H1 (cell line): ENCODE data around the gene PKP3. TPM values are rescaled to one million over a fixed set of nuclear protein-coding genes. Genes with fewer than 3 reads are reported as not detected.
A peak's percentile ranks its signal among the peaks of the same experiment; 100 is the strongest.
"Not testable (repeated sequence)": the region's sequence is repeated elsewhere in the genome, so short reads cannot be mapped to it uniquely, and the experiment has no call there.

Experiments used
- CTCF ChIA-PET: fragments of 300-600 bp; sonication (Branson Sonifier 250); formaldehyde crosslinking; loops from one replicate; lab custom pipeline; 2021; ENCODE audit not compliant: partially characterized antibody; lab: Charles Lee
- POLR2A ChIA-PET: fragments of 300-600 bp; sonication (Branson Sonifier 250); formaldehyde crosslinking; loops from one replicate; lab custom pipeline; 2021; ENCODE audit warnings: inconsistent platforms; ENCODE audit not compliant: partially characterized antibody; lab: Charles Lee
- DNase-seq, 2 experiments: peaks; one replicate each; pipeline versions ENCODE4 v3.0.0 to v3.0.0-alpha.2; 2010 to 2022; ENCODE audit warnings: low spot score in 2 of 2, low read depth in 1 of 2, mixed read lengths in 1 of 2
- FAIRE-seq: peaks from 2 replicates; lab custom pipeline; 2011; peaks lifted over from hg19 to GRCh38; lab: Jason Lieb, UNC
- H2AFZ ChIP-seq: 2 replicates; pipeline ENCODE4 v1.8.1; 2012; ENCODE audit warnings: low read length, inconsistent platforms
- H2AK5ac ChIP-seq: 2 replicates; pipeline ENCODE4 v1.6.1; 2013; ENCODE audit warnings: low read depth, low read length
- H2BK120ac ChIP-seq: replicated peaks from 2 replicates; pipeline ENCODE3; 2013; ENCODE audit warnings: low read depth, low read length, inconsistent platforms
- H2BK12ac ChIP-seq: 2 replicates; pipeline ENCODE4 v1.6.1; 2013; ENCODE audit warnings: low read depth, low read length
- H2BK15ac ChIP-seq: 2 replicates; pipeline ENCODE4 v1.6.1; 2013; ENCODE audit warnings: low read length
- H2BK20ac ChIP-seq: 2 replicates; pipeline ENCODE4 v1.6.1; 2013; ENCODE audit warnings: low read length
- H2BK5ac ChIP-seq: 2 replicates; pipeline ENCODE4 v1.6.1; 2013; ENCODE audit warnings: low read depth, low read length
- H3K14ac ChIP-seq: 2 replicates; pipeline ENCODE4 v1.6.1; 2013; ENCODE audit warnings: inconsistent platforms; ENCODE audit not compliant: insufficient read length
- H3K18ac ChIP-seq: 2 replicates; pipeline ENCODE4 v1.6.1; 2013; ENCODE audit warnings: low read length; ENCODE audit errors: extremely low read depth
- H3K23ac ChIP-seq: 2 replicates; pipeline ENCODE4 v1.6.1; 2013; ENCODE audit warnings: inconsistent platforms; ENCODE audit not compliant: insufficient read length
- H3K23me2 ChIP-seq: 2 replicates; pipeline ENCODE4 v1.6.1; 2013; ENCODE audit warnings: low read depth, low read length
- H3K27ac ChIP-seq: 2 replicates; pipeline ENCODE4 v1.6.1; 2011; ENCODE audit warnings: low read depth, low read length, inconsistent platforms
- H3K27me3 ChIP-seq, 4 experiments: replicated peaks in 1 of 4; 1 replicate in 1 of 4; 2 replicates in 3 of 4; pipeline versions ENCODE4 v1.6.1 to v1.8.1; 2011 to 2013; ENCODE audit warnings: low read length in 3 of 4, mild to moderate bottlenecking in 3 of 4, inconsistent platforms in 2 of 4, mixed read lengths in 2 of 4, moderate library complexity in 1 of 4; ENCODE audit not compliant: control insufficient read depth in 3 of 4, insufficient read depth in 3 of 4; ENCODE audit errors: extremely low read depth in 1 of 4
- H3K36me3 ChIP-seq, 4 experiments: 2 replicates each; pipeline versions ENCODE4 v1.6.1 to v1.8.1; 2011 to 2013; ENCODE audit warnings: mild to moderate bottlenecking in 4 of 4, low read length in 3 of 4, moderate library complexity in 2 of 4, control low read depth in 1 of 4, inconsistent platforms in 1 of 4; ENCODE audit not compliant: insufficient read depth in 4 of 4, control insufficient read depth in 2 of 4
- H3K4ac ChIP-seq: replicated peaks from 2 replicates; pipeline ENCODE3; 2013; ENCODE audit warnings: low read length, low read depth, mixed read lengths, inconsistent platforms; ENCODE audit not compliant: insufficient read length
- H3K4me1 ChIP-seq, 4 experiments: replicated peaks in 1 of 4; 1 replicate in 1 of 4; 2 replicates in 3 of 4; pipeline versions ENCODE4 v1.6.1 to v1.8.1; 2011 to 2013; ENCODE audit warnings: low read length in 3 of 4, inconsistent platforms in 2 of 4, mixed read lengths in 1 of 4; ENCODE audit not compliant: insufficient read depth in 4 of 4, control insufficient read depth in 3 of 4
- H3K4me2 ChIP-seq, 2 experiments: 2 replicates each; pipeline versions ENCODE4 v1.6.1 to v1.8.1; 2011 to 2013; ENCODE audit warnings: low read depth in 2 of 2, low read length in 2 of 2, control low read depth in 1 of 2, inconsistent platforms in 1 of 2, mild to moderate bottlenecking in 1 of 2; ENCODE audit not compliant: insufficient read depth in 1 of 2
- H3K4me3 ChIP-seq, 4 experiments: fragments of 200-600, 300-600 bp in 1 of 4; sonication (generic), shearing (Covaris generic), sonication (Bioruptor Twin) in 1 of 4; 2 replicates each; pipeline versions ENCODE4 v1.5.1 to v1.8.1; 2011 to 2016; ENCODE audit warnings: low read length in 4 of 4, low read depth in 3 of 4, control low read depth in 2 of 4, inconsistent platforms in 2 of 4, mild to moderate bottlenecking in 2 of 4, mixed read lengths in 1 of 4, moderate library complexity in 1 of 4; ENCODE audit not compliant: insufficient read depth in 2 of 4; ENCODE audit errors: extremely low read depth in 1 of 4
- H3K56ac ChIP-seq: replicated peaks from 2 replicates; pipeline ENCODE3; 2013; ENCODE audit warnings: low read depth, mild to moderate bottlenecking, mixed read lengths, low read length, inconsistent platforms; ENCODE audit not compliant: insufficient read length
- H3K79me1 ChIP-seq: 2 replicates; pipeline ENCODE4 v1.6.1; 2013; ENCODE audit warnings: low read depth, low read length, control low read depth
- H3K79me2 ChIP-seq, 2 experiments: 2 replicates each; pipeline versions ENCODE4 v1.6.1 to v1.8.1; 2012 to 2013; ENCODE audit warnings: low read length in 2 of 2, mild to moderate bottlenecking in 2 of 2, inconsistent platforms in 1 of 2; ENCODE audit not compliant: insufficient read depth in 2 of 2, control insufficient read depth in 1 of 2
- H3K9ac ChIP-seq, 4 experiments: replicated peaks in 1 of 4; 1 replicate in 1 of 4; 2 replicates in 3 of 4; pipeline versions ENCODE4 v1.6.1 to v1.8.1; 2011 to 2013; ENCODE audit warnings: low read depth in 3 of 4, low read length in 3 of 4, control low read depth in 2 of 4, mild to moderate bottlenecking in 2 of 4, moderate library complexity in 2 of 4, inconsistent platforms in 1 of 4; ENCODE audit errors: extremely low read depth in 1 of 4
- H3K9me3 ChIP-seq, 2 experiments: 2 replicates each; pipeline versions ENCODE4 v1.6.1 to v1.8.1; 2012 to 2013; ENCODE audit warnings: mild to moderate bottlenecking in 2 of 2, moderate library complexity in 2 of 2, control low read depth in 1 of 2, inconsistent platforms in 1 of 2, low read depth in 1 of 2, low read length in 1 of 2, mixed read lengths in 1 of 2; ENCODE audit not compliant: insufficient read depth in 2 of 2
- H4K20me1 ChIP-seq, 2 experiments: replicated peaks in 1 of 2; 2 replicates each; pipeline versions ENCODE3 to v1.8.1; 2011 to 2013; ENCODE audit warnings: inconsistent platforms in 2 of 2, low read length in 2 of 2, mild to moderate bottlenecking in 1 of 2; ENCODE audit not compliant: insufficient read depth in 2 of 2, control insufficient read depth in 1 of 2
- H4K5ac ChIP-seq: 2 replicates; pipeline ENCODE4 v1.6.1; 2013; ENCODE audit warnings: low read length, low read depth, mixed read lengths, inconsistent platforms; ENCODE audit not compliant: insufficient read length
- H4K8ac ChIP-seq: 2 replicates; pipeline ENCODE4 v1.8.0; 2013; ENCODE audit warnings: mild to moderate bottlenecking, moderate library complexity, low read length, inconsistent platforms; ENCODE audit not compliant: insufficient read depth; ENCODE audit errors: extremely low read depth
- H4K91ac ChIP-seq: replicated peaks from 2 replicates; pipeline ENCODE3; 2013; ENCODE audit warnings: low read length, mixed read lengths, inconsistent platforms; ENCODE audit not compliant: insufficient read length
- GABPA ChIP-seq: IDR thresholded peaks from 2 replicates; pipeline ENCODE4 v1.6.1; 2011; ENCODE audit warnings: mild to moderate bottlenecking, low read length, moderate library complexity, borderline replicate concordance; ENCODE audit not compliant: insufficient read depth
- SP2 ChIP-seq: IDR thresholded peaks from 2 replicates; pipeline ENCODE4 v1.6.1; 2012; ENCODE audit warnings: mild to moderate bottlenecking, low read length, inconsistent platforms
- WGBS, 2 experiments: shearing (Covaris generic) in 1 of 2; methylation state at CpG; one replicate each; pipeline versions ENCODE4 v1.1.6 to v1.1.7; 2013 to 2015; ENCODE audit warnings: low lambda C conversion rate in 2 of 2, mixed read lengths in 2 of 2, inconsistent platforms in 1 of 2, low coverage in 1 of 2, missing lambda C conversion rate in 1 of 2; ENCODE audit not compliant: insufficient replicate concordance in 2 of 2, insufficient coverage in 1 of 2, insufficient read length in 1 of 2; ENCODE audit errors: extremely low coverage in 1 of 2, missing lambda C conversion rate in 1 of 2; 5-methylcytosine and 5-hydroxymethylcytosine counted together
- polyA plus RNA-seq, 7 experiments: library from polyadenylated mRNA; depleted of rRNA in 3 of 7; stranded (reverse) in 5 of 7; unstranded in 2 of 7; fragments of >200 nt in 5 of 7; fragments of 200-250 nt in 2 of 7; gene quantifications; 1 replicate in 5 of 7; 2 replicates in 1 of 7; 4 replicates in 1 of 7; pipeline versions ENCODE4 v1.2.1 to v1.2.3, GENCODE V29; 2011 to 2013; ENCODE audit warnings: missing spikeins in 2 of 7, mixed read lengths in 2 of 7
- total RNA-seq: library from RNA; stranded (reverse); fragmentation: NEBNext Ultra II Directional; extraction: Animal tissue kit (Norgen Biotek cat#: 25700); gene quantifications from 2 replicates; pipeline ENCODE4 v1.2.1, GENCODE V29; 2021

PKP3 gene
- total and polyA plus RNA-seq, 2 of the 8 experiments (the other 6 are each of a cell fraction or from before 2014, with no cell fraction given), result 16.7 to 28.7 TPM

DNA sequence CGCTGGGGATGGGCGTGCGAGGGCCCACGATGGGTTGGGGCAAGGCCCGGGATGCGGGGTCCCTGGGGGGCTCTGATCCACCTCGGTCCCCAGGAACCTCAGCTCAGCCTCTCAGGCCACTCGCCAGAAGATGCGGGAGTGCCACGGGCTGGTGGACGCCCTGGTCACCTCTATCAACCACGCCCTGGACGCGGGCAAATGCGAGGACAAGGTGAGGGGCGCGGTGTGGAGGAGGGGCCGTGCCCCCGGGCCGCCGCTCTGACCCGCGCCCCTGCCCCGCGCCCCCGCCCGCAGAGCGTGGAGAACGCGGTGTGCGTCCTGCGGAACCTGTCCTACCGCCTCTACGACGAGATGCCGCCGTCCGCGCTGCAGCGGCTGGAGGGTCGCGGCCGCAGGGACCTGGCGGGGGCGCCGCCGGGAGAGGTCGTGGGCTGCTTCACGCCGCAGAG lies 6.3 kb downstream of the PKP3 start:
- POLR2A ChIA-PET, result no interaction called here
- FAIRE-seq, result no peak
- 82% methylated on average over 10 of the region's 50 CpGs; no CpG with 5 or more reads in 1 of the 2 experiments for WGBS, 2 experiments

DNA sequence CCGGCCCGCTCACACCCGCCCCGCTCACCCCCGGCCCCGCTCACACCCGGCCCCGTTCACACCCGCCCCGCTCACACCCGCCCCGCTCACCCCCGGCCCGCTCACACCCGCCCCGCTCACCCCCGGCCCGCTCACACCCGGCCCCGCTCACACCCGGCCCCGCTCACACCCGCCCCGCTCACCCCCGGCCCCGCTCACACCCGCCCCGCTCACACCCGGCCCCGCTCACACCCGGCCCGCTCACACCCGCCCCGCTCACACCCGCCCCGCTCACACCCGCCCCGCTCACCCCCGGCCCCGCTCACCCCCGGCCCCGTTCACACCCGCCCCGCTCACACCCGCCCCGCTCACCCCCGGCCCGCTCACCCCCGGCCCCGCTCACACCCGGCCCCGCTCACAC lies 7.2 kb downstream of the PKP3 start:
- H3K14ac ChIP-seq, H3K23me2 ChIP-seq, H3K23ac ChIP-seq, H3K9ac ChIP-seq, H4K8ac ChIP-seq, H3K79me1 ChIP-seq, H2BK15ac ChIP-seq, H3K27ac ChIP-seq, H2AFZ ChIP-seq, H3K79me2 ChIP-seq, H3K4me1 ChIP-seq, H2BK5ac ChIP-seq, H3K9me3 ChIP-seq, H2BK12ac ChIP-seq, H2AK5ac ChIP-seq, H2BK120ac ChIP-seq, H3K4me3 ChIP-seq, H2BK20ac ChIP-seq, H3K27me3 ChIP-seq, H4K5ac ChIP-seq, H3K4ac ChIP-seq, FAIRE-seq, POLR2A ChIA-PET, H4K20me1 ChIP-seq, CTCF ChIA-PET, H3K18ac ChIP-seq, H3K56ac ChIP-seq, H4K91ac ChIP-seq, H3K4me2 ChIP-seq, DNase-seq: not testable (repeated sequence)
- peaks cover 0 to 28% (median 0%) of the 10 kb centered on the region in 4 experiments; a peak in 3 of 8 replicates for H3K36me3 ChIP-seq
- WGBS, 2 experiments, result no CpG with 5 or more reads among the region's 52 CpGs

More for the DNA sequence above, 6.3 kb downstream of the PKP3 start:
- H3K79me2 ChIP-seq, result no peaks in the 10 kb centered on the region
- no peak overlapping the region for H2AK5ac ChIP-seq
- H2BK5ac ChIP-seq, result no peak overlapping the region
- no peak overlapping the region for H2AFZ ChIP-seq
- H3K23me2 ChIP-seq, result no peaks in the 10 kb centered on the region
- peaks cover 2 to 12% of the 10 kb centered on the region in 2 experiments for H4K20me1 ChIP-seq
- no peak overlapping the region for H4K91ac ChIP-seq
- H3K4me3 ChIP-seq, result no peak overlapping the region
- H3K4me2 ChIP-seq, result no peak overlapping the region
- H2BK20ac ChIP-seq, result no peak overlapping the region
- no peak overlapping the region for H3K18ac ChIP-seq
- no peak overlapping the region for H4K8ac ChIP-seq
- H3K9ac ChIP-seq, result no peak overlapping the region
- no peak overlapping the region for H2BK120ac ChIP-seq
- H3K79me1 ChIP-seq, result no peaks in the 10 kb centered on the region; the same call in 1 of the 2 replicates
- no peak overlapping the region for H2BK15ac ChIP-seq
- no peaks in the 10 kb centered on the region for H3K27me3 ChIP-seq
- no peak for DNase-seq
- H4K5ac ChIP-seq, result no peak overlapping the region
- TF ChIP-seq SP2, result no peak
- peak; percentile 30; the same call in 1 of the 2 replicates for TF ChIP-seq GABPA
- no peaks in the 10 kb centered on the region; a peak in 1 of 7 replicates for H3K4me1 ChIP-seq
- H3K27ac ChIP-seq, result no peak overlapping the region
- no peak overlapping the region for H3K56ac ChIP-seq
- H2BK12ac ChIP-seq, result no peak overlapping the region
- H3K14ac ChIP-seq, result no peak overlapping the region
- H3K4ac ChIP-seq, result no peak overlapping the region
- H3K9me3 ChIP-seq, result peaks cover 0 to 9% of the 10 kb centered on the region in 2 experiments; a peak in 1 of 4 replicates
- no peak overlapping the region for H3K23ac ChIP-seq
- H3K36me3 ChIP-seq, result peaks cover 0 to 28% (median 0%) of the 10 kb centered on the region in 4 experiments; a peak in 3 of 8 replicates
- CTCF ChIA-PET, result interaction anchor here (1.0 kb wide), 1 partner anchor 36 kb away, joined by 3 read pairs; no protein-coding TSS in a partner anchor
